ENCODE data around the gene HNRNPUL1. TPM values are rescaled to one million over a fixed set of nuclear protein-coding genes. Genes with fewer than 3 reads are reported as not detected.
A peak's percentile ranks its signal among the peaks of the same experiment; 100 is the strongest.
"Not testable (repeated sequence)": the region's sequence is repeated elsewhere in the genome, so short reads cannot be mapped to it uniquely, and the experiment has no call there.

The HNRNPUL1 gene
- total and polyA plus RNA-seq, 4 experiments from 2014 or later: 37.8 to 300 (median 205) TPM

- Histone ChIP-seq H3K36me3 (ENCODE audit: insufficient read depth, low read length) (no peaks in the 10 kb centered on the region), H3K27me3 (ENCODE audit: insufficient read depth, low read length) (no peaks in the 10 kb centered on the region), H3K4me3 (ENCODE audit: low read length in 2 of 2) (peak overlapping the region; percentile 49 to 53), H3K27ac (ENCODE audit: low read depth, low read length) (no peak overlapping the region), H3K4me1 (ENCODE audit: insufficient read depth, low read length) (peaks cover 14% of the 10 kb centered on the region), H3K9me3 (ENCODE audit: control insufficient read depth in 1 of 2, low read length in 2 of 2) (no peaks in the 10 kb centered on the region)
- CTCF ChIA-PET (ENCODE audit: partially characterized antibody): interaction anchor here (1.1 kb wide), 1 partner anchor 36 kb away, joined by 3 read pairs; no protein-coding TSS in a partner anchor
- H3K27me3 Mint-ChIP-seq: peaks cover 10 to 13% of the 10 kb centered on the region in 2 donors
- H3K4me3 Mint-ChIP-seq: peak overlapping the region; percentile 84 to 94 (median 92)
- peak overlapping the region; percentile 8 to 93 (median 76) for H3K27ac Mint-ChIP-seq
- intact Hi-C loops (cut with micrococcal nuclease): loop anchor here (1.0 kb wide), 1 partner anchor 36 kb away; no protein-coding TSS in a partner anchor
- POLR2A ChIA-PET (ENCODE audit: partially characterized antibody): interaction anchor here (1.0 to 3.9 kb wide), 5 partner anchors 22 to 82 kb away, joined by 3 to 41 read pairs (median 6); partner anchors contain the start of gene HNRNPUL1
- H3K36me3 Mint-ChIP-seq: peaks cover 0 to 1% of the 10 kb centered on the region in 2 donors
- H3K9me3 Mint-ChIP-seq: peaks cover 0 to 2% (median 0%) of the 10 kb centered on the region in 8 donors
- DNase-seq: peak; percentile 29 to 62 (median 38)
- H3K4me1 Mint-ChIP-seq: peaks cover 11 to 20% (median 13%) of the 10 kb centered on the region in 4 donors
Measured at GRCh38 chr19:41226053-41226873, 37.9 kb upstream of the HNRNPUL1 start.

- H3K4me1 ChIP-seq (ENCODE audit: insufficient read depth, low read length): peaks cover 14% of the 10 kb centered on the region
- ChIA-PET CTCF (ENCODE audit: partially characterized antibody) (interaction anchor here (1.1 kb wide), 1 partner anchor 36 kb away, joined by 3 read pairs; no protein-coding TSS in a partner anchor), POLR2A (ENCODE audit: partially characterized antibody) (interaction anchor here (1.0 to 3.9 kb wide), 5 partner anchors 23 to 81 kb away, joined by 3 to 41 read pairs (median 6); partner anchors contain the start of gene HNRNPUL1)
- DNase-seq: no peak
- no peak overlapping the region for H3K27ac ChIP-seq (ENCODE audit: low read depth, low read length)
- Mint-ChIP-seq H3K27ac (peak overlapping the region; percentile 8 to 93 (median 72)), H3K4me3 (peak overlapping the region; percentile 84 to 94 (median 92)), H3K4me1 (peaks cover 11 to 20% (median 13%) of the 10 kb centered on the region in 4 donors), H3K27me3 (peaks cover 9 to 10% of the 10 kb centered on the region in 2 donors), H3K9me3 (peaks cover 0 to 2% (median 0%) of the 10 kb centered on the region in 8 donors), H3K36me3 (peaks cover 0 to 1% of the 10 kb centered on the region in 2 donors)
- H3K27me3 ChIP-seq (ENCODE audit: insufficient read depth, low read length): no peaks in the 10 kb centered on the region
- H3K36me3 ChIP-seq (ENCODE audit: insufficient read depth, low read length): no peaks in the 10 kb centered on the region
- no peaks in the 10 kb centered on the region for H3K9me3 ChIP-seq (ENCODE audit: control insufficient read depth in 1 of 2, low read length in 2 of 2)
- H3K4me3 ChIP-seq (ENCODE audit: low read length in 2 of 2): peak overlapping the region; percentile 49 to 53
- intact Hi-C loops (cut with micrococcal nuclease): loop anchor here (1.0 kb wide), 1 partner anchor 35 kb away; no protein-coding TSS in a partner anchor
Measured at GRCh38 chr19:41226874-41227390, 37.2 kb upstream of the HNRNPUL1 start.

- Histone ChIP-seq H3K27ac (ENCODE audit: low read depth, low read length) (no peak overlapping the region), H3K4me1 (ENCODE audit: insufficient read depth, low read length) (peaks cover 14% of the 10 kb centered on the region), H3K36me3 (ENCODE audit: insufficient read depth, low read length) (no peaks in the 10 kb centered on the region), H3K27me3 (ENCODE audit: insufficient read depth, low read length) (no peaks in the 10 kb centered on the region), H3K4me3 (ENCODE audit: low read length in 2 of 2) (no peak overlapping the region), H3K9me3 (ENCODE audit: control insufficient read depth in 1 of 2, low read length in 2 of 2) (no peaks in the 10 kb centered on the region)
- Mint-ChIP-seq H3K9me3 (peaks cover 0 to 2% (median 0%) of the 10 kb centered on the region in 8 donors), H3K4me1 (peaks cover 11 to 20% (median 13%) of the 10 kb centered on the region in 4 donors), H3K27me3 (peaks cover 5% of the 10 kb centered on the region in 2 donors), H3K27ac (peak overlapping the region in 2 of 7 donors; percentile 25 to 75), H3K36me3 (peaks cover 0 to 1% of the 10 kb centered on the region in 2 donors), H3K4me3 (no peak overlapping the region)
- CTCF ChIA-PET (ENCODE audit: partially characterized antibody): interaction anchor here (0.8 to 1.5 kb wide), 2 partner anchors 21 to 24 kb away, joined by 3 read pairs; no protein-coding TSS in a partner anchor
- intact Hi-C loops (cut with micrococcal nuclease): no loop called here
- POLR2A ChIA-PET (ENCODE audit: partially characterized antibody): no interaction called here
- no peak for DNase-seq
Measured at GRCh38 chr19:41228486-41228885, 35.7 kb upstream of the HNRNPUL1 start.

GRCh38 chr19:41229338-41229737, 34.8 kb upstream of the HNRNPUL1 start:
- DNase-seq; H3K4me3 ChIP-seq (ENCODE audit: low read length in 2 of 2); H3K27me3 ChIP-seq (ENCODE audit: insufficient read depth, low read length); H3K27ac Mint-ChIP-seq; H3K27me3 Mint-ChIP-seq; intact Hi-C loops (cut with micrococcal nuclease); H3K4me3 Mint-ChIP-seq; H3K9me3 Mint-ChIP-seq; H3K27ac ChIP-seq (ENCODE audit: low read depth, low read length); H3K36me3 ChIP-seq (ENCODE audit: insufficient read depth, low read length); H3K9me3 ChIP-seq (ENCODE audit: control insufficient read depth in 1 of 2, low read length in 2 of 2); H3K36me3 Mint-ChIP-seq; POLR2A ChIA-PET (ENCODE audit: partially characterized antibody): not testable (repeated sequence)
- H3K4me1 Mint-ChIP-seq: peaks cover 11 to 20% (median 13%) of the 10 kb centered on the region in 4 donors
- peaks cover 14% of the 10 kb centered on the region for H3K4me1 ChIP-seq (ENCODE audit: insufficient read depth, low read length)
- CTCF ChIA-PET (ENCODE audit: partially characterized antibody): interaction anchor here (0.8 kb wide), 1 partner anchor 22 kb away, joined by 3 read pairs; no protein-coding TSS in a partner anchor

- H3K27ac Mint-ChIP-seq: no peak overlapping the region
- Histone ChIP-seq H3K36me3 (ENCODE audit: insufficient read depth, low read length) (no peaks in the 10 kb centered on the region), H3K4me1 (ENCODE audit: insufficient read depth, low read length) (peaks cover 14% of the 10 kb centered on the region), H3K27me3 (ENCODE audit: insufficient read depth, low read length) (no peaks in the 10 kb centered on the region), H3K9me3 (ENCODE audit: control insufficient read depth in 1 of 2, low read length in 2 of 2) (no peaks in the 10 kb centered on the region), H3K4me3 (ENCODE audit: low read length in 2 of 2) (no peak overlapping the region), H3K27ac (ENCODE audit: low read depth, low read length) (no peak overlapping the region)
- ChIA-PET POLR2A (ENCODE audit: partially characterized antibody) (no interaction called here), CTCF (ENCODE audit: partially characterized antibody) (no interaction called here)
- H3K36me3 Mint-ChIP-seq: peaks cover 0 to 1% of the 10 kb centered on the region in 2 donors
- peaks cover 5% of the 10 kb centered on the region in 2 donors for H3K27me3 Mint-ChIP-seq
- H3K9me3 Mint-ChIP-seq: no peaks in the 10 kb centered on the region
- H3K4me3 Mint-ChIP-seq: no peak overlapping the region
- DNase-seq: no peak
- intact Hi-C loops (cut with micrococcal nuclease): no loop called here
- H3K4me1 Mint-ChIP-seq: peaks cover 11 to 18% (median 13%) of the 10 kb centered on the region in 4 donors
Measured at GRCh38 chr19:41230067-41230857, 33.9 kb upstream of the HNRNPUL1 start.

GRCh38 chr19:41232686-41233085, 31.5 kb upstream of the HNRNPUL1 start:
- H3K9me3 Mint-ChIP-seq: no peaks in the 10 kb centered on the region
- H3K27me3 Mint-ChIP-seq: peaks cover 2% of the 10 kb centered on the region in 2 donors
- Histone ChIP-seq H3K27me3 (ENCODE audit: insufficient read depth, low read length) (no peaks in the 10 kb centered on the region), H3K36me3 (ENCODE audit: insufficient read depth, low read length) (no peaks in the 10 kb centered on the region), H3K4me3 (ENCODE audit: low read length in 2 of 2) (no peak overlapping the region), H3K9me3 (ENCODE audit: control insufficient read depth in 1 of 2, low read length in 2 of 2) (no peaks in the 10 kb centered on the region), H3K27ac (ENCODE audit: low read depth, low read length) (no peak overlapping the region), H3K4me1 (ENCODE audit: insufficient read depth, low read length) (no peaks in the 10 kb centered on the region)
- no peaks in the 10 kb centered on the region for H3K4me1 Mint-ChIP-seq
- no peaks in the 10 kb centered on the region for H3K36me3 Mint-ChIP-seq
- no peak for DNase-seq
- H3K27ac Mint-ChIP-seq: no peak overlapping the region
- ChIA-PET POLR2A (ENCODE audit: partially characterized antibody) (no interaction called here), CTCF (ENCODE audit: partially characterized antibody) (interaction anchor here (0.8 kb wide), 1 partner anchor 8 kb away, joined by 3 read pairs; no protein-coding TSS in a partner anchor)
- no peak overlapping the region for H3K4me3 Mint-ChIP-seq
- intact Hi-C loops (cut with micrococcal nuclease): no loop called here

Data from CD4-positive, alpha-beta memory T cell (primary cell).